SK-N-SH treated with all-trans-retinoic acid at 6 μM for 48 hours (cell line): ENCODE results near the gene LRRC39.

Experiments used
- CREB5 ChIP-seq: fragments of 250-450 bp; sonication (Bioruptor Pico); IDR thresholded peaks from 2 replicates; pipeline ENCODE4 v1.5.1; 2020; ENCODE audit warnings: low read depth, mild to moderate bottlenecking, moderate library complexity
- ESRRG ChIP-seq: fragments of 250-450 bp; sonication (Bioruptor Pico); IDR thresholded peaks from 2 replicates; pipeline ENCODE4 v1.6.1; 2021; ENCODE audit warnings: mild to moderate bottlenecking
- OSR1 ChIP-seq: fragments of 250-450 bp; sonication (Bioruptor Pico); IDR thresholded peaks from 2 replicates; pipeline ENCODE4 v1.8.0; 2022; ENCODE audit warnings: moderate library complexity, mild to moderate bottlenecking, inconsistent platforms
- PATZ1 ChIP-seq: fragments of 250-450 bp; sonication (Bioruptor Pico); IDR thresholded peaks from 2 replicates; pipeline ENCODE4 v1.8.0; 2020; ENCODE audit warnings: mild to moderate bottlenecking, moderate library complexity, borderline replicate concordance
- PPARA ChIP-seq: fragments of 250-450 bp; sonication (Bioruptor Pico); IDR thresholded peaks from 2 replicates; pipeline ENCODE4 v1.5.0; 2020; ENCODE audit warnings: mild to moderate bottlenecking, borderline replicate concordance
- RARB ChIP-seq: fragments of 250-450 bp; sonication (Bioruptor Pico); IDR thresholded peaks from 2 replicates; pipeline ENCODE4 v1.8.0; 2021; ENCODE audit warnings: mild to moderate bottlenecking, moderate library complexity
- TCF4 ChIP-seq: fragments of 250-450 bp; sonication (Bioruptor Pico); IDR thresholded peaks from 2 replicates; pipeline ENCODE4 v1.8.0; 2021; ENCODE audit warnings: mild to moderate bottlenecking, moderate library complexity, borderline replicate concordance
- TOX ChIP-seq: fragments of 250-450 bp; sonication (Bioruptor Pico); IDR thresholded peaks from 2 replicates; pipeline ENCODE4 v1.8.0; 2021; ENCODE audit warnings: mild to moderate bottlenecking, moderate library complexity, borderline replicate concordance
- TSHZ2 ChIP-seq: fragments of 250-450 bp; sonication (Bioruptor Pico); IDR thresholded peaks from 2 replicates; pipeline ENCODE4 v1.5.0; 2020; ENCODE audit warnings: mild to moderate bottlenecking, moderate library complexity
- ZFP3 ChIP-seq: fragments of 250-450 bp; sonication (Bioruptor Pico); IDR thresholded peaks from 2 replicates; pipeline ENCODE4 v1.5.0; 2020; ENCODE audit warnings: mild to moderate bottlenecking, moderate library complexity
- ZFP30 ChIP-seq: fragments of 450-650 bp; formaldehyde crosslinking; IDR thresholded peaks from 2 replicates; pipeline ENCODE4 v1.5.0; 2022; ENCODE audit warnings: mild to moderate bottlenecking, moderate library complexity

GRCh38 chr1:100183370-100183769, 5.3 kb upstream of the LRRC39 start:
- TF ChIP-seq ZFP30 (CRISPR knock-in tag) (no peak), RARB (no peak), TOX (CRISPR knock-in tag) (no peak), PATZ1 (CRISPR knock-in tag) (no peak), ESRRG (CRISPR knock-in tag) (no peak), ZFP3 (CRISPR knock-in tag) (no peak), OSR1 (CRISPR knock-in tag) (no peak), CREB5 (no peak), PPARA (CRISPR knock-in tag) (no peak), TCF4 (CRISPR knock-in tag) (no peak), TSHZ2 (CRISPR knock-in tag) (no peak)
